NCI-H2029 (cell line): ENCODE results near the gene ARHGEF19.
"Not testable (repeated sequence)": the region's sequence is repeated elsewhere in the genome, so short reads cannot be mapped to it uniquely, and the experiment has no call there.

Experiments
- DNase-seq: peaks from one replicate; lab custom pipeline; 2025; lab: John Stamatoyannopoulos, UW

The ARHGEF19 gene

GRCh38 chr1:16180291-16180824 is 32.1 kb downstream of the ARHGEF19 start:
- no peak for DNase-seq

- no peak for DNase-seq
These were observed 33.6 kb downstream of the ARHGEF19 start for GRCh38 chr1:16178596-16179497.

- no peak for DNase-seq
These were observed 35.1 kb downstream of the ARHGEF19 start for GRCh38 chr1:16177306-16177705.

- no peak for DNase-seq
These were observed 35.8 kb downstream of the ARHGEF19 start for GRCh38 chr1:16176653-16177052.

GRCh38 chr1:16175610-16176553 is 36.6 kb downstream of the ARHGEF19 start:
- peak; percentile 48 for DNase-seq

- DNase-seq, result no peak
These were observed 37.4 kb downstream of the ARHGEF19 start for GRCh38 chr1:16174886-16175598.

DNA sequence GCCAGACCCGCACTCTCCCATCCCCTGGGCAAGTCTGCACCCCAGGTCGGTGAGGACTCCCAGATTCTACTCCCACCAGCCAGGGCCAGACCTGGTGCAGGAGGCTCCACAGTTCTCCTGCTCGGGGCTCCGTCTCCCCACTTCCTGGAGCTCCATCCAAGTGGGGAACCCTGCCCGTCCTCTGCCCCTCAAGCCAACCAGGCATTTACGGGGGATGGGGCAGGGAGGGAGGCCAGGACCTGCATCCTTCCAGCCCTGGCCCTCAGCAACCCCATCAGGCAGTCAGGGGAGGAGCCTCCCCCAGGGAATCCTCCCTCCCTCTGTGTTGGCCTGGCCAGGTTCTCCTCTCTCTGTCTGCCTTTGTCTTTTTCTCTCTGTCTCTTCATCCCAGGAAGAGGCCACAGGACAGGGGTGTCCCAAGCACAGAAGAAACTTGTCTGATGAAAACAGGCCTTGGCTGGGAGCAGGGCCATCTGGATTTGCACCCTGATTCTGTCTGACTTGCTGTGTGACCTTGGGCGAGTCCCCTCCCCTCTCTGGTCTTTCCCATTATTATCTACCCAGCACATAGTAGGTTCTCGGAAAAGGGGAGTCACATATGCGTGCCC is 38.1 kb downstream of the ARHGEF19 start:
- no peak for DNase-seq

DNA sequence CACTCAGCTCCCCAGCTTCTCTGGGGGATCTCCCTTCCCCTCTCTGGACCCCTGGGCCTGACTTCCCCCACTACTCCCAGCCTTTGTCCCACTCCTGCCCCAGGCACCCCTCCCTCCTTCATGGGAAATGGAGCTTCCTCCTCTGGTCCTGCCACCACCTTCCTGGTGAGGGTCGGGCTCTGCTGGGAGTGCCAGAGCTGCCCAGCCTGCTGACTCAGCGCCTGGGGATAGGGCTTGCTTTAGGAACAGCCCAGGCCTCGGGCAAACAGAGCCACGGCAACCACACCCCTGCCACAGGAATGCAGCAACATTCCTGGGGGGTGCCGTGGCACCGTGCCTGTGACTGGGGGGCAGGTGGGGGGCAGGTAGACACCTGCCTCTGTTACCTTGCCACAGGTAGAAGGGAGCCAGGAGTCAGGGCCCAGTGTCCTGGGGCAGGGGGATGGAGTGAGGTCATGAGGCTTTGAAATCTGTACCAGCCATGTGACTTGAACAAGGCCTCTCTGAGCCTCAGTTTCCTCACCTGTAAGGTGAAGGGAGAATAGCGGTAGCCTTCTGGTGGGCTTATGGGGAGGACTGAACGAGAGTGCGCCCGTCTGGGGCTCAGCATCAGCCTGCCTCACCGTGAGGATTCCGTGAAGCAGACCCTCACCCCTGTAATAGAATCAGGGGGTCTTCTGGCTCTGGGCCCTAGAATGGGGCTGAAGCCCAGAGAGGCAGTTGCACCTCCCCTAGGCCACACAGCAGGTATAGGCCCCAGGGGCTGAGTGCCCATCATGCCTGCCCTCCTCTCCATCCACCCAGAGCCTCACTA is 38.8 kb downstream of the ARHGEF19 start:
- no peak for DNase-seq

GRCh38 chr1:16172964-16173446 is 39.4 kb downstream of the ARHGEF19 start:
- no peak for DNase-seq

DNA sequence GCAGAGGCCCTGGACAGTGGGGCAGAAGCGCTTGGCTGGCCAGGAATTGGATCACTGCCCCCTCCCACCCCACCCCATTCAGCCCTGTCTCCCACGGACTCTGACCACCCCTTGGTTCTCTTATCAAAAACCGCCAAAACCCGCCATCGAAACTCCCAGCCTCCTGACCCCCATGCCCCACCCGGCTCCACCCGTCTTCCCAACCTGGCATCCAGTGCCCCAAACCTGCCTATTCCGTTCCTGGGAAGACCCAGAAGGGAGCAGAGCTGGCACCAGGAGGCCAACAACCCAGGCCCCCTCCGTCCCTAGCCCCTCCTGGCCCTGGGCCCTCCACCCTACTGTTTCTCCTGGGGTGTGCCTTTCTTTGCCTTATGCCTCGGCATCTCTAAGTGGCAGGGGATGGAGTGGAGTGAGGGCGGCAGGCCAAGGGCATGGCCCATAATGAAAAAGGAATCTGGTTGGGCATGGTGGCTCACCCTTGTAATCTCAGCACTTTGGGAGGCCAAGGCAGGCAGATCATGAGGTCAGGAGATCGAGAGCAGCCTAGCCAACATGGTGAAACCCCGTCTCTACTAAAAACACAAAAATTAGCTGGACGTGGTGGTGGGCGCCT is 40.1 kb downstream of the ARHGEF19 start:
- DNase-seq, result no peak

DNA sequence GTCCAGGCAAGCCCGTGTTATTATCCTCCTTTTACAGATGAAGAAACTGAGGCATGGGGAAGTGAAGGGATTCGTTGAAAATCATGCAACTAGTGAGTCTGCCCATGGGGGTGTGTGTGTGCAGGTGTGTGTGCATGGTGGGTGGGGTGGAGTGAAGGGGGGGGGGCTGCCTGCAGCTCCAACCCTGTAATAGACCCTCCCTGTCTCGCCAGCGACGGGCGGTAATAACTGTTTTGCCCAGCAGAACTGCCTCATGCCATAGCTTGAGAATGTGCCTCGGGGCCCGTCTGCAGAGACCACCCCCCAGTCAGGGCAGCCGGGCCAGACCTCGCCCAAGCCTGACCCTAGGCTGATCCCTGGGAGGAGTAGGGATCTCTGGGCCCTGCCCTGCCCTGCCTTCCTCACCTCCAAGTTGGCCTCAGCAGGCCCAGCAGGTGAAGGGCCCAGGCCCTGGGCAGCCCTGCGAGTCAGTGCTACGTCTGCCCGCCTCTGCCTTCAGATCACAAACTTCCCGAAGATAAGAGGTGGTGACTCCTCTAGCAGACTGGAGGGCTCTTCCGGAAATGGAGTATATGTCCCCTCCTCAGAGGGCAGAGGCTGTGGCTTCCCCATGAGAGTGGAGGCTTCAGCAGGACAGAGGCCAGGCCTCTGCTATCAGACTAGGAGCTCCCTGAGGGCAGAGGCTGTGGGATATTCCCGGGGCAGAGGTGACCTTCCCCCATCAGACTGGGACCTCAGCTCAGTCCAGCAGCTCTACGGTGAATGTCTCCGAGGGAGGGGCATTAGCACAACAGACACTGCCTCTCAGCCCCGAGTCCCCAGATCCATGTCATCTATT is 40.9 kb downstream of the ARHGEF19 start:
- DNase-seq, result no peak

DNA sequence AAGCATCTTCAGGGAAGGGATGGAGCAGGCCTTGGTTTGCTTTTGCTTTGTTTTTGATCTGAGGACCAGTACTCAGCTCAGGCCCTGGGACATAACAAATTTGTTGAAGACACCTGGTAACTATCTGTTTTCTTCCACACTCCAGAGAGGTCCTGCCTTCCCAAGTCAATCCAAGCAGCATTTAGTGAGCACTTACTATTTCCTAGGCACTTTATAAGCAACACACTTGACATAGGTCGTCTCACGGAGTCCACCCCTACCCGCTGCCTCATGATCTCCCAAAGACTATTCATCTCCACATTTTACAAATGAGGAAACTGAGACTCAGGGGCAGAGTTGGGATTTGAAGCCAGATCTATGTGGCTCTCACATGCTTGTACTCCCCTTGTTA is 42.2 kb downstream of the ARHGEF19 start:
- no peak for DNase-seq

GRCh38 chr1:16168622-16169360 is 43.7 kb downstream of the ARHGEF19 start:
- DNase-seq, result no peak

DNA sequence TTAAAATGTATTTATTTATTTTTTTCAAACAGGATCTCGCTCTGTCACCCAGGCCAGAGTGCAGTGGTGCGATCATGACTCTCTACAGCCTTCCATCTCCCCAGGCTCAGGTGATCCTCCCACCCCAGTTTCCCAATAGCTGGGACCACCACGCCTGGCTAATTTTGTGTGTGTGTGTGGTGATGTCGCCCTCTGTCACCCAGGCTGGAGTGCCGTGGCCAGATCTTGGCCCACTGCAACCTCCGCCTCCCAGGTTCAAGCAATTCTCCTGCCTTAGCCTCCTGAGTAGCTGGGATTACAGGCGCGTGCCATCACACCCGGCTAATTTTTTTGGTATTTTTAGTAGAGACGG is 44.3 kb downstream of the ARHGEF19 start:
- DNase-seq, result not testable (repeated sequence)

GRCh38 chr1:16167331-16168143 is 44.9 kb downstream of the ARHGEF19 start:
- DNase-seq, result no peak

DNA sequence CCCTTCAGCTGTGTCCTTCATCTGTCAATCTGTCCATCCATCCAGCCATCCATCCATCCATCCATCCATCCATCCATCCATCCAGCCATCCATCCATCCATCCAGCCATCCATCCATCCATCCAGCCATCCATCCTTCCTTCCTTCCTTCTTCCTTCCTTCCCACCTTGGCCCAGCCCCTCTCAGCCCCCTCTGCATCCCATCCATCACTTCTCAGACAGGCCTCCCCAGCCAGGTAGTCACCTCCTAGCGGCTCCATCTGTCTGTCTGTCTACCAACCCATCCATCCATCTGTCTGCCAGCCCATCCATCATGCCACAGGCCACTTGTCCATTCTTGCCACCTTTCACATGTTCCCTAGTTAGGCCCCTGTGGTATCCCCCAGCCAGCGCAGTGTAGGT is 46.3 kb downstream of the ARHGEF19 start:
- DNase-seq, result no peak

GRCh38 chr1:16165548-16165947 is 46.9 kb downstream of the ARHGEF19 start:
- DNase-seq, result no peak

DNA sequence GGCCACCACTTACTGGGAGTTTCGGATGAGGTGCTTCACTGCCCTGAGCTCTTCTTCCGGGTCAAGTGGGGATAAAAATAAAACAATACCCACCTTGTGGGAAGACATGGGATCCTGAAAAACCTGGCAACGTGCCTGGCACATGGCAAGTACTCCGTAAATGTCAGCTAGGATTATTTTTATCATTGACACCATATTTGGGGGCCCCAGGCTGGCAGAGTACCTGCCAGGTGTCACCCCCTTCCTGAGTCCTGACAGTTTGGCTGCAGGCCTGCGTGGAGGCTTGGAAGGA is 47.4 kb downstream of the ARHGEF19 start:
- peak; percentile 24 for DNase-seq
